ENCODE results near the gene RBL1.
"Not testable (repeated sequence)": the region's sequence is repeated elsewhere in the genome, so short reads cannot be mapped to it uniquely, and the experiment has no call there.

RBL1 gene

DNA sequence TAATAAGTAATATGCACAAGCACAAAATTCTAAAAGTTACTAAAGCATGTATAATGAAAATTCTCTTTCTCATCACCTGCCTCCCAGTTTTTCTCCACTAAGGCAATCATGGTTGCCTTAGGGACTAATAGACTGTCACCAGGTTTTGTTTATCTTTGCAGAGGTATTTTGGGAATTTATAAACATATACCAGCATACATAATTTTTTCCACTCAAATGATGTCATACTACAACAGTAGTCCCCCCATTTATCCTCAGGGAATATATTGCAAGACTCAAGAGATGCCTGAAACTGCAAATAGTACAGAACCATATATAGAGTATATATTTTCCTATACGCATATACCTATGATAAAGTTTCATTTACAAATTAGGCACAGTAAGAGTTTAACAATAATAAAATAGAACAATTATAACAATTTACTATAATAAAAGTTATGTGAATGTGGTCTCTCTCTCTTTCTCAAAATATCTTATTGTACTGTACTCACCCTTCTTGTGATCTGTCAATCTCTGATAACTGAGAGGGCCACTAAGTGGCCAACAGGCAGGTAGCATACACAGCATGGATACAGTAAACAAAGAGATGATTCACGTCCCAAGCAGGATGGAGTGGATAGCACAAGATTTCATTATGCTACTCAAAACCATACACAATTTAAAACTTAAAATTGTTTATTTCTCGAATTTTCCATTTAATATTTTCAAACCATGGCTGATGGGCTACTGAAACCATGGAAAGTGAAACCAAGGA lies 19.7 kb downstream of the RBL1 start:
- no peak for DNase-seq (ENCODE audit: low spot score)

- no peak for DNase-seq (ENCODE audit: low spot score)
These were observed 23.3 kb downstream of the RBL1 start for GRCh38 chr20:37072293-37073196.

DNA sequence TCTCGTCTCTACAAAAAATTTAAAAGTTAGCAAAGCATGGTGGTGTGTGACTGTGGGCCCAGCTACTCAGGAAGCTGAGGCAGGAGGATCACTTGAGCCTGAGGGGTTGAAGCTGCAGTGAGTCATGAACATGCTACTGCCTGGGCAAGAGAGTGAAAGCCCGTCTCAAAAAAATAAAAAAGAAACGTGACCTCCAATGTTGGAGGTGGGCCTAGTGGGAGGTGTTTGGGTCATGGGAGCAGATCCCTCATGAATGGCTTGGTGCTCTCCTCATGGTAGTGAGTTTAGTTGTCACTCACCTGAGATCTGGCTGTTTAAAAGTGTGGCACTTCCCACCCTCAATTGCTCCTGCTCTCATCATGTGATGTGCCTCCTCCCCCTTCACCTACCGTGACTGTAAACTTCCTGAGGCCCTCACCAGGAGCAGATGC lies 24.3 kb downstream of the RBL1 start:
- no peak for DNase-seq (ENCODE audit: low spot score)

- not testable (repeated sequence) for DNase-seq (ENCODE audit: low spot score)
These were observed 26.2 kb downstream of the RBL1 start for GRCh38 chr20:37069563-37069962.

- no peak for DNase-seq (ENCODE audit: low spot score)
These were observed 29.6 kb downstream of the RBL1 start for GRCh38 chr20:37066168-37066567.

DNA sequence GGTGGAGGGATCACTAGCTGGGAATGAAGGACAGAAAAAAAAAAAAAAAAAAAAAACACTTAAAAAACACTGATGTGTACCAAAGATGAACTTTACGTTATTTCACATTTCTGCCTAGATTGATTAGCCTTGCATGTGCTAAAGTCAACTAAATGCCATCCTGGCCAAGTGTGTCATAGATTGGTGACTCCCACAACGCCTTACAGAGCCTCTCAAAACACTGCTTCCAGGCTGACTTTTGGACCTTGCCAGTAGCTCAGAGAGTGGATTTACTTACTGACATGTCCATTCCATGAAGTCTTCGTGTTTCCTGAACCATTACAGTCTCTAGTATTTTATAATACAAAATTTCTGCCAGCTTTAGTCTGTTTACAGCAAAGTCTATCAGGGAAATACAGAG lies 40.5 kb downstream of the RBL1 start:
- DNase-seq (ENCODE audit: low spot score) = no peak

DNA sequence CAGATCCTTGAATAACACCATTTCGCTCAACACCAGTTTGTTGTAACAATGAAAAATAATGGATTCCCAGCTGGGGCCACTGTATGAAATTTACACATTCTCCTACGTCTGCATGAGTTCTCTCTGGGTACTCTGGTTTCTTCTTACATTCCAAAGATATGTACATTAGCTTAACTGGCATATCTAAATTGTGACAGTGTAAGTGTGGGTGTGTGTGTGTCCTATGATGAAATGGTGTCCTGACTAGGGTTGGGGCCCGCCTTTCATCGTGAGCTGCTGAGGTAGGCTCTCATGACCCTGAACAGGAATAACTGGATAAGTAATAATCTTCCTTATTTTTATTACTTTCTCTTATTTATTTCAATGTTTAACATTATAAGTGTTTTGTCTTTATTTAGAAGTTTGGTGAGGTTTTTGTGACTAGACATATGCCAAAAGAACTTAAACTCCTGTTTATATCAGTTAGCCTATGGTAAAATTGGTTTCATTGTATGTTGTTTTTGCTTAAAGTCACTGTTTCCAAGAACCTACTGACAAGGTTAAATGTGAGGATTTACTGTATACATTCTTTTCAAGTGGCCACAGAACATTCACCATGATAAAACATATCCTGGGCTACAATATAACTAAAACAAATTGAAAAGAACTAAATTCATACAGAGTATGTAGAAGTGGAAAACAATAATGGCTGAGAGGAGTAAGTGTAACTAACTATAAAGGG lies 42.4 kb downstream of the RBL1 start:
- DNase-seq (ENCODE audit: low spot score) = no peak

DNA sequence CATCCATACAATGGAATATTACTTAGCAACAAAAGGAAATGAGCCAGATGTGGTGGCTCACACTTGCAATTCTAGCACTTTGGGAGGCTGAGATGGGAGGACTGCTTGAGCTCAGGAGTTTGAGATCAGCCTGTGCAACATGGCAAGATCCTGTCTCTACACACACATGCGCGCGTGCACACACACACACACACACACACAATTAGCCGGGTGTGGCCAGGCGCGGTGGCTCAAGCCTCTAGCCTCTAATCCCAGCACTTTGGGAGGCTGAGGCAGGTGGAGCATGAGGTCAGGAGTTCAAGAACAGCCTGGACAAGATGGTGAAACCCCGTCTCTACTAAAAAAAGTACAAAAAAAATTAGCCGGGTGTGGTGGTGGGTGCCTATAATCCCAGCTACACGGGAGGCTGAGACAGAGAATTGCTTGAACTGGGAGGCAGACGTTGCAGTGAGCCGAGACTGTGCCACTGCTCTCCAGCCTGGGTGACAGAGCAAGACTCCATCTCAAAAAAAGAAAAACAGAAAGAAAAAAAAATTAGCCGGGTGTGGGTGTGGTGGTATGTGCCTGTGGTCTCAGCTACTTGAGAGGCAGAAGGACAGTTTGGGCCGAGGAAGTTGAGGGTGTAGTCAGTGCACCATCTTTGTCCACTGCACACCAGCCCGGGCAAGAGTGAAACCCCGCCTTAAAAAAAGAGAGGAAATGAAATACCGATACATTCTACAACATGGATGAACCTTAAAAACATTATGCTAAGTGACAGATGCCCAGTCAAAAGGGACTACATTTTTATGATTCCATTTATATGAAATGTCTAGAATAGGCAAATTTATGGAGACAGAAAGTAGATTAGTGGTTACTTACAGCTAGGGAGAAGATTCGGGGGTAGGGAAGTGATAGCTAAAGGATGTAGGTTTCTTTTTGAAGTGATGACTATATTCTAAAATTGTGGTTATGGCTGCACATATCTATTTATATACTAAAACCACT lies 52.5 kb downstream of the RBL1 start:
- DNase-seq (ENCODE audit: low spot score) = no peak

GRCh38 chr20:37039366-37039765 lies 56.4 kb downstream of the RBL1 start:
- not testable (repeated sequence) for DNase-seq (ENCODE audit: low spot score)

DNA sequence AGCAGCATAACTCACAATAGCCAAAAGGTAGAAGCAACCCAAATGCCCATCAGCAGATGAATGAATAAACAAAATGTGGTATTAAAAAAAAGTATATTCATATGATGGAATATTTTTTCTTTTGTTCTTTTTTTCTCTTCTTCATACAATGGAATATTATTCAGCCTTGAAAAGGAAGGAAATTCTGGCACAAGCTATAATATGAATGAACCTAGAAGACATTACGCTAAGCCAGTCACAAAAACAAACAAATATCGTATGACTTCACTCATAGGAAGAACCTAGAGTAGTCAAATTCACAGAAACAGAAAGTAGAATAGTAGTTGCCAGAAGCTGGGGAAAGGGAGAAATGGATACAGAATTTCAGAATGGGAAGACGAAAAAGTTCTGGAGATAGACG lies 63.7 kb downstream of the RBL1 start:
- no peak for DNase-seq (ENCODE audit: low spot score)

- DNase-seq (ENCODE audit: low spot score) = no peak
These were observed 75.2 kb downstream of the RBL1 start for GRCh38 chr20:37020636-37021035.

DNA sequence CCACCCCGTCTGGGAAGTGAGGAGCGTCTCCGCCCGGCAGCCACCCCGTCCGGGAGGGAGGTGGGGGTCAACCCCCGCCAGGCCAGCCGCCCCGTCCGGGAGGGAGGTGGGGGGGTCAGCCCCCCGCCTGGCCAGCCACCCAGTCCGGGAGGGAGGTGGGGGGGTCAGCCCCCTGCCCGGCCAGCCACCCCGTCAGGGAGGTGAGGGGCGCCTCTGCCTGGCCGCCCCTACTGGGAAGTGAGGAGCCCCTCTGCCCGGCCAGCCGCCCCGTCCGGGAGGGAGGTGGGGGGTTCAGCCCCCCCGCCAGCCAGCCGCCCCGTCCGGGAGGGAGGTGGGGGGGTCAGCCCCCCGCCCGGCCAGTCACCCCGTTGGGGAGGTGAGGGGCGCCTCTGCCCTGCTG lies 83.2 kb downstream of the RBL1 start:
- DNase-seq (ENCODE audit: low spot score) = not testable (repeated sequence)

DNA sequence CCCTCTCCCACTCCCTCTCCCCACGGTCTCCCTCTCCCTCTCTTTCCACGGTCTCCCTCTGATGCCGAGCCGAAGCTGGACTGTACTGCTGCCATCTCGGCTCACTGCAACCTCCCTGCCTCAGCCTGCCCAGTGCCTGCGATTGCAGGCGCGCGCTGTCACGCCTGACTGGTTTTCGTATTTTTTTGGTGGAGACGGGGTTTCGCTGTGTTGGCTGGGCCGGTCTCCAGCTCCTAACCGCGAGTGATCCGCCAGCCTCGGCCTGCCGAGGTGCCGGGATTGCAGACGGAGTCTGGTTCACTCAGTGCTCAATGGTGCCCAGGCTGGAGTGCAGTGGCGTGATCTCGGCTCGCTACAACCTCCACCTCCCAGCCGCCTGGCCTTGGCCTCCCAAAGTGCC lies 83.9 kb downstream of the RBL1 start:
- DNase-seq (ENCODE audit: low spot score) = not testable (repeated sequence)

DNA sequence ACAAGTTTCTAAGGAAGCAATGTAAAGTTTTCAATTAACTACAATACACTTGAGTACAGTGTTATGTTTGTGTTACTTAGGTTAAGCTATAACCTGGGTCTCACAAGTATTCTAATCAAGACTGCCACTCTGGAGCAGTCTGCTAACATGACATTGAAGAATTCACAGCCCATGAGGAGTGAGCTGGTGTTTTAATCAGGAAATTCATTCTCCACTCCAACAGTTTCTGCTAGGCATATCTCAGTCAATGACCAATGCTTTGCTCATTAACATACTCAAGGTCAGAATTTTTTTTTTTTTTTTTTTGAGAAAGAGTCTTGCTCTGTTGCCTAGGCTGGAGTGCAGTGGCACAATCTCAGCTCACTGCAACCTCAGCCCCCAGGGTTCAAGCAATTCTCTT lies 84.7 kb downstream of the RBL1 start:
- DNase-seq (ENCODE audit: low spot score) = no peak

DNA sequence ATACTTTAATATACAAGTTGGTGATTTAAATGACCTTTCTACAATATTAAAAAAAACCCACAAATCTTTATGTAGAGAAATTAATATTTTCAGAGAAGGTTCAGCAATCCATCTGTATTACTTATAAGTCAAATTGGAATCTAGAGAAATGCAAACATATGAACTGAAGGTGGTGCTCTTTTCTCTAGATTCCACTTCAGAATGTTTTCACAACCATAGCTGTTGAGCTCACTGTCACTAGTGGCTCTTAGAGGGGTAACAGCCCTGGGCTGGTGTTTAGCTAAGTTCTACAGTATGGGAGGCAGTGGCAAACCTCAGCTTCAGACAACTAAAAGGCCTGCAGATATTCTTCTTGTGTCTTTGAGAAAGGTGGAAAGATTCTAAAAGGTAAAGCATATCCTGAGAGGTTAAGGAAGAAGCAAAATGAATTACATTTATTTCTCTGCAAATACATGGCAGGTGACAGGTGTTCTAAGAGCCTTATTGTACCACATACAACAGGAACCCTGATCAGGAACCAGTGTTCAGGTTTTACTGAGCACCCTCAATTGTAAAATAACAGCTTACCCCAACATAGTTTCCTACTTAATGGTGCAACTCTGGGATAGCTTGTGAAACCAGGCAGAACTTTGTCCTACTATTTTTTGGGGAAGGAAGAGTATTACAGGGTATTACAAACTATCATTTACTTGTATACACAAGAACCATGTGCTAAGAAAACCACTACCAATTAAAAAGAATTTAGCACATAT lies 87.7 kb downstream of the RBL1 start:
- no peak for DNase-seq (ENCODE audit: low spot score)

DNA sequence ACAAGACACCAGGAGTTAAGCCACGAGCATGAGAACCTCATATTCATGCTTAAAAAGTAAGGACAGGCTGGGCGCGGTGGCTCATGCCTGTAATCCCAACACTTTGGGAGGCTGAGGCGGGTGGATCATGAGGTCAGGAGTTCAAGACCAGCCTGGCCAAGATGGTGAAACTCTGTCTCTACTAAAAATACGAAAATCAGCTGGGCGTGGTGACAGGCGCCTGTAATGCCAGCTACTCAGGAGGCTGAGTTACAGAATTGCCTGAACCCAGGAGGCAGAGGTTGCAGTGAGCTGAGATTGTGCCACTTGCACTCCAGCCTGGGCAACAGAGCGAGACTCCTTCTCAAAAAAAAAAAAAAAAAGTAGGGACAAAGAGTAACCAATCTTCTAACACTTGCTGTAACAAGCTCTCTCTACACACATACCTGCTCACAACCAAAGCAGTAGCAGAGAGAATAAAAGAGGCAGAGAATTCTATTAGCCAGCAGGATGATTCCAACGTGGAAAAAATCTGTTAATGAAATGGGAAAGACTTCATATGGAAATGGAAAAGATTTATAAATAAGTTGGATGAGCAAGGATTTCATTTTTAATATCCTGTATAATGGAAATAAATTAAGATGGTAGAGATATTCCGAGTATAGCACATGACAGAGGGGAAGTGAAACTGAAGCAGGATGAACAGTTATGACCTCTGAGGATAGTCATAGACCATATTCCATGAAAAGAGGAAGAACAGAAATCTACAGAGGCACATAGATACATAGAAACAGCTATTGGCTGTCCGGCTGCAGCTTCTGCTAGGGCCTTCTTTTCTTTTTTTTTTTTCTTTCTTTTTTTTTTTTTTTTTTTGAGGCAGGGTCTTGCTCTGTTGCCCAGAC lies 90.5 kb downstream of the RBL1 start:
- not testable (repeated sequence) for DNase-seq (ENCODE audit: low spot score)

GRCh38 chr20:37001634-37002033 lies 94.2 kb downstream of the RBL1 start:
- DNase-seq (ENCODE audit: low spot score) = not testable (repeated sequence)

GRCh38 chr20:37000171-37000570 lies 95.6 kb downstream of the RBL1 start:
- not testable (repeated sequence) for DNase-seq (ENCODE audit: low spot score)

DNA sequence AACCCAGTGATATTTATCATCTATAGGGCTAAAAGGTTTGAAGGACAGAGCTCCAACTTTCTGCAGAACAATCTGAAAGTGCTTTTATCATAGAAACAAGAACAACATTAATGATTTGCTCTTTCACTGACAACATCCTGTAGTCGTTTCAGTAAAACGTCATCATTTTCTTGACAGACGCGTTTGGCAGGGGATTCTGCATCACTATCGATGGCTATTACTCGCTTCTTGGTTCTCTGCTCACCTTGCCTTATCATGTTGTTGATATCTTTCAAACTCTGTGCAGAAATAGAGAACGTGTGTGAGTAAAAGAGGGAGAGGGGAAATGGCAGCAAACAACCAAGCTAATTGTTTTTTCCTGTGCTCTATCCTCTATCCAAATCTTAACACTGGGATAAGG lies 97.1 kb downstream of the RBL1 start:
- DNase-seq (ENCODE audit: low spot score) = no peak

- no peak for DNase-seq (ENCODE audit: low spot score)
These were observed 98.7 kb downstream of the RBL1 start for GRCh38 chr20:36997121-36997520.

Data from kidney capillary endothelial cell (primary cell).